Right renal cortex interstitium (tissue), 3 donors: ENCODE data around the gene ABCC1. TPM values are rescaled to one million over a fixed set of nuclear protein-coding genes. Genes with fewer than 3 reads are reported as not detected.
A peak's percentile ranks its signal among the peaks of the same experiment; 100 is the strongest.
"Not testable (repeated sequence)": the region's sequence is repeated elsewhere in the genome, so short reads cannot be mapped to it uniquely, and the experiment has no call there.

Source experiments
- DNase-seq, 3 donors: peaks; one replicate each; pipeline ENCODE4 v3.0.0-alpha.2; 2013; ENCODE audit warnings: low read depth in 3 of 3, low spot score in 2 of 3
- polyA plus RNA-seq, 3 donors: library from polyadenylated mRNA; unstranded; fragments of 120-200 nt; gene quantifications; one replicate each; pipeline ENCODE4 v1.2.1, GENCODE V29; 2013; ENCODE audit not compliant: insufficient read length in 3 of 3

Gene ABCC1
- polyA plus RNA-seq, 3 donors = 20.9 to 24.5 (median 23.1) TPM

- DNase-seq = not testable (repeated sequence)
These were observed 198.7 kb downstream of the ABCC1 start for GRCh38 chr16:16148000-16148599.

DNA sequence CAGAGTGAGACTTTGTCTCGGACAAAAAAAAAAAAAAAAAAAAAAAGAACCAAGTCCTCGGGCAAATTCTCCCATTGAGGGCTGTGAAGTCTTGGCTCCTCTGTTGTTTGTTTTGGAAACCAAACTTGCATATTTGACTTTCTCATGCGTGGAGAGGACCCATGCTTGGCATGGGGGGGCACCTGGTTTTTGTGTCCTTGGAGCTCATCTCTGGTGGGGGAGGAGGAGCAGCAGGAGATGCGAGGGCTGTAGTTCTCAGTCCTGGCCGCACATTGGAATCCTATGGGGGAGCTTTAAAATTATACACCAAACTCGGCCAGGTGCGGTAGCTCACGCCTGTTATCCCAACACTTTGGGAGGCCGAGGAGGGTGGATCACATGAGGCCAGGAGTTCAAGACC lies 199.3 kb downstream of the ABCC1 start:
- no peak for DNase-seq

- DNase-seq = no peak
These were observed 200.3 kb downstream of the ABCC1 start for GRCh38 chr16:16149710-16150116.

- DNase-seq = peak in 1 of 3 donors; percentile 25
These were observed 200.9 kb downstream of the ABCC1 start for GRCh38 chr16:16150117-16150877.

DNA sequence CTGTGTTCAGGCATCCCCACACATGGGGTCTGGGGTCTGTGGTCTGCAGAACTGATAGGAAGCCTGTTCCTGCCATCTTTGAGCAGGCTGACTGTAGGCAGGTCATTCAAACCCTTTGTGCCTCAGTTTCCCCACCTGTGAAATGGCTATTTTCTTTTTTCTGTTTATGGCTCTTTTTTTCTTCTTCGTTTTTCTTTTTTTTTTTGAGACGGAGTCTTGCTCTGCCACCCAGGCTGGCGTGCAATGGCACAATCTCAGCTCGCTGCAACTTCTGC lies 201.4 kb downstream of the ABCC1 start:
- DNase-seq = no peak

GRCh38 chr16:16151315-16151714 lies 201.9 kb downstream of the ABCC1 start:
- no peak for DNase-seq

- DNase-seq = not testable (repeated sequence)
These were observed 203.6 kb downstream of the ABCC1 start for GRCh38 chr16:16153000-16153399.

GRCh38 chr16:16154281-16154951 lies 205.0 kb downstream of the ABCC1 start:
- no peak for DNase-seq

- no peak for DNase-seq
These were observed 205.8 kb downstream of the ABCC1 start for GRCh38 chr16:16155234-16155633.

DNA sequence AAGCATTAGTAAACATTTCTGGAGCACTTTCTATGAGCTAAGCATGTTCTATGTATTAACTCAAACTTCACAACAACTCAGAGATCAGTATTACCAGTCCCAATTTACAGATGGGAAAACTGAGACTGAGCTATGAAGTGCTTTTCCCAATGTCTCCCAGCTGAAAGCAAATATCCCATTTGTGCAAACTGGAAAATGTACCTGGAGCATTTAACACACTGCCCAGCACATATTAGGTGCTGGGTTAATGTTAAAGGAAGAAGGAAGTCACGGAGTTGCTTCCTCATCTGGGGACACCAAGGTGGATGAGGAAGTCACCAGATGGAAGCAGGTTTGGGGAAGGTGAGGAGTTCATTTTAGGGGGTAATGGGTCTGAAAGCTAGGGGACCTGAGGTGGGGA lies 207.8 kb downstream of the ABCC1 start:
- no peak for DNase-seq

- no peak for DNase-seq
These were observed 208.8 kb downstream of the ABCC1 start for GRCh38 chr16:16158082-16158658.

DNA sequence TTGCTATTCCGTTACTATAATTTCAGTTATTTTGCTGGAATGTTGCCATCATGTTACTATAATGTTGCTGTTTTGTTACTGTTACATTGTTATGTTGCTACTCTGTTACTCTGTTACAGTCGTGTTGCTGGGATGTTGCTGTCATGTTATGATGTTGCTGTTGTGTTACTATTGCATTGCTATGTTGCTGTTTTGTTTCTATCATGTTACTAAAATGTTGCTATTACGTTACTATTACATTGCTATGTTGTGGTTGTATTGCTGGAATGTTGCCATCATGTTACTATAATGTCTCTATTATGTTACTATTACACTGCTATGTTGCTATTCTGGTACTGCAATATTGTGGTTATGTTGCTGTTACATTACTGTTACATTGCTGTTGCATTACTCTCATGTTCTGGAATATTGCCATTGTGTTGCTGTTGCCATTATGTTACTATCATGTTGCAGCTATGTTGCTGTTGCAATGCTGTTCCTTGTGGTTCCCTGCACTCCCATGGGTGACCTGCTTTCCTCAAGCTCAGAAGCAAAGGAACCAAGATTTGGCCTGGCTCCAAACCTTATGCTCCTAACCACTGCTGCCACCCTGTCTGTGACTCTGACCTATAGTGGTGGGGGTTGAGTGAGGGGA lies 209.4 kb downstream of the ABCC1 start:
- no peak for DNase-seq

DNA sequence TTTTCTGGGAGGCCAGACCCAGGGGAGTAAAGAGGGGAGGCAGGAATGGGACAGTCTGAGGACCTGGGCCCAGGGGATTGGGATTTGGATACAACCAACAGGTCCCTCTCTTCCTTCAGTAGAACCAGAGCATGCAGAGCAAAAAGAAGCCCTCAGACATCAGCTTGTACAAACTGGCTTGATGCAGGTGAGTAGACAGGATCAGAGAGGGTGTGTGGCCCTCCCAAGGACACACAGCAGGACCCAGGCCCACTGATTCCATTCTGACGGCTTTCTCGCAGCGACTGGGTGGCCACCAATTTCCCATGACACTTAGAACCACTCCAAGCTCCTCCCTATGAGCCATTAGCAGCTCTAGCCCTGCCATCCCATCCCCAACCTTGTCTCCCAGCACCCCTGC lies 210.2 kb downstream of the ABCC1 start:
- DNase-seq = no peak

GRCh38 chr16:16161319-16161718 lies 211.9 kb downstream of the ABCC1 start:
- DNase-seq = no peak

DNA sequence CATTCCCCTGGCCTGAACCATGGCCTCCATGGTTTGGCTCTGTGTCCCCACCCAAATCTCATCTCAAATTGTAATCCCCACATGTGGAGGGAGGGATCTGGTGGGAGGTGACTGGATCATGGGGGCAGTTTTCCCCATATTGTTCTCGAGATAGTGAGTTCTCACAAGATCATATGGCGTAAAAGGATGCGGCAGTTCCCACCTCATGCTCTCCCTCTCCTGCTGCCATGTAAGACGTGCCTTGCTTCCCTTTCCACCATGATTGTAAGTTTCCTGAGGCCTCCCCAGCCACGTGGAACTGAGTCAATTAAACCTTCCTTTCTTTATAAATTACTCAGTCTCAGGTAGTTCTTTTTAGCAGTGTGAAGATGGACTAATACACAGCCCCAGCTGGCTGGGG lies 212.4 kb downstream of the ABCC1 start:
- DNase-seq = not testable (repeated sequence)

DNA sequence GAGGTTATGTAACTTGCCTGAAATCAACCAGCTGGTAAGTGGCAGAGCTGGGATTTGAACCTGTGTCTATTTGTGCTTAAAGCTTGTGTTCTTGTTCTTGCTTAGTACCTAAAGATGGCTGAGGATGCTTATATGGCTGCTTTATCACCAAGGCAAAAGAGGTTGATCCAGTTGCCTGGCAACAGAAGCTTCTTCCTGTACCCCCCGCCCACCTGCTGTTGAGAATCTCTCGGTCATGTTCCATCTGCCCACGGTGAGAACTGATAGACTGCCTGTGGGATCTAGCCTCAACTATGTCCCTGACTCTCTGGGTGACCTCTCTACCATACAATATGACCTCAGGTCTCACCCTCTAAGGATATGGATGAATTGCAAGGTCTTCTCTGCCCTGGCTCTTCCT lies 213.2 kb downstream of the ABCC1 start:
- no peak for DNase-seq

DNA sequence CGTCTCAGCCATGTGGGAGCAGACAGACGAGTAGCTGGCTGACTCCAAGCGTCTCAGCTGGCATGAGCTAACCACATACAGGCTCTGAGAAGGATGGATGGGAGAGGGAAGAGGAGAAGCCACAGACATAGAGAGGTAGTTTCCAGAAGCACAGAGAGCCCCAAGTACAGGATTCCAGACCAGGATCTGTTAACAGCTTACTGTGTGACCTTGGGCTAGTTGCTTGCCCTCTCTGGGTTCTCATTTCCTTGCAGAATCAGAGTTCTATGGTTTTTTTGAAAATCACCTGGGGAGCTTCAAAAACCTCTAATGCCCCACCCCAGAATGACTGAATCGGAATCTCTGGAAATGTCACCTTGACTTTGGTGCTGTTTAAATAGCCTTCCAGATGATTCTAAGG lies 213.7 kb downstream of the ABCC1 start:
- no peak for DNase-seq

DNA sequence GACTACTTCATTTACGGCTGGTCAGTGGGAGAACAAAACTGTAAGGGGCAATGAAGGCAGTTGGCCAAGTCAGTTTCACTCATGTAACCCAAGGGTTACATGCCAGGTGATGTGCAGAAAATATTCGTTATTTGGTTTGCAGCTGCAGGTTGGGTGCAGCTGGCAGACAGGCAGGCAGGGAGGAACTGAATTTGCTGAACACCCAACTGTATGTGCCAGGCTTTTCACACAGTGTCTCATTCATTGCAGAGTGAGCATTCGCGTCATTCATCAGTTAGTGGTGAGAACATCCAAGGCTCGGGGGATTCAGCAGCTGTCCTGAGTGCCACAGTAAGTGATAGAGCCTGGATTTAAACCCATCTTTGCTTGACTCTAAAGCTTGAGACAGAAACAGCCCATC lies 214.2 kb downstream of the ABCC1 start:
- no peak for DNase-seq

DNA sequence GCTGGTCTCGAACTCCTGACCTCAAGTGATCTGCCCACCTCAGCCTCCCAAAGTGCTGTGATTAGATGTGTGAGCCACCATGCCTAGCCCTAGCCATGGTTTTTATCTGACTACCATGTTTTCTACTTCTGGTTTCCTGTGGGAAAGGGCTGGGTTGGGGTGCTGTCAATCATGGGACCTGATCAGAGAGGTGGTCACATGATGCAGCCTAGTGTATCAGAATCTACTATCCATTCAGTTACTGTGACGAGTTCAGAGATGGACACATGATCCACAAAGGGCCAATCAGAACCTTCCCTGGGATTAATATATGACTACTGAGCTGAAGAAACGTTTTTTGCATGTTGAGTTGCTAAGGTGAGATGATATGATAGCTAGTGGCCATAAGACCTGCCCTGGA lies 214.8 kb downstream of the ABCC1 start:
- DNase-seq = no peak

DNA sequence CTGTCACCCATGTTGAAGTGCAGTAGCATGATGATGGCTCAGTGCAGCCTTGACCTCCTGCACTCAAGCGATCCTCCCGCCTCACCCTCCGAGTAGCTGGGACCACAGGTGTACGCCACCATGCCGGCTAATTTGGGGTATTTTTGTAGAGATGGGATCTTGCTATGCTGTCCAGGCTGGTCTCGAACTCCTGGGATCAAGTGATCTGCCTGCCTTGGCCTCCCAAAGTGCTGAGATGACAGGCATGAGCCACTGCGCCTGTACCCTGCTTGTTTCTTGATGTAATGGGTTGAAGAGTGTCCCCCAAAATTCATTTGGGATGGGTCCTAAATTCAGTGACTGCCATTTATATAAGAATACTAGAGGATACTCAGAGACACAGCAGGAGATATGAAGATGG lies 216.7 kb downstream of the ABCC1 start:
- DNase-seq = no peak

GRCh38 chr16:16166949-16167348 lies 217.5 kb downstream of the ABCC1 start:
- DNase-seq = no peak
